ENCODE measurements around the gene ARGLU1. TPM values are rescaled to one million over a fixed set of nuclear protein-coding genes. Genes with fewer than 3 reads are reported as not detected.
"Not testable (repeated sequence)": the region's sequence is repeated elsewhere in the genome, so short reads cannot be mapped to it uniquely, and the experiment has no call there.

Gene ARGLU1
- total RNA-seq, 4 donors from 2014 or later, result 70.8 to 154 (median 122) TPM

GRCh38 chr13:106609116-106609515 lies 41.2 kb upstream of the ARGLU1 start:
- DNase-seq (ENCODE audit: low spot score) (no peak), ATAC-seq (ENCODE audit: low FRiP score) (no peak)
- TF ChIP-seq CTCF (IDR thresholded peaks at IDR 0.05), result no peak

GRCh38 chr13:106603546-106603945 lies 35.6 kb upstream of the ARGLU1 start:
- TF ChIP-seq CTCF (IDR thresholded peaks at IDR 0.05), result no peak
- ATAC-seq (ENCODE audit: low FRiP score), result no peak
- DNase-seq (ENCODE audit: low spot score), result no peak

- no peak for TF ChIP-seq CTCF (IDR thresholded peaks at IDR 0.05)
- no peak for DNase-seq (ENCODE audit: low spot score)
- ATAC-seq (ENCODE audit: low FRiP score), result no peak
Measured at GRCh38 chr13:106602178-106602577, 34.2 kb upstream of the ARGLU1 start.

DNA sequence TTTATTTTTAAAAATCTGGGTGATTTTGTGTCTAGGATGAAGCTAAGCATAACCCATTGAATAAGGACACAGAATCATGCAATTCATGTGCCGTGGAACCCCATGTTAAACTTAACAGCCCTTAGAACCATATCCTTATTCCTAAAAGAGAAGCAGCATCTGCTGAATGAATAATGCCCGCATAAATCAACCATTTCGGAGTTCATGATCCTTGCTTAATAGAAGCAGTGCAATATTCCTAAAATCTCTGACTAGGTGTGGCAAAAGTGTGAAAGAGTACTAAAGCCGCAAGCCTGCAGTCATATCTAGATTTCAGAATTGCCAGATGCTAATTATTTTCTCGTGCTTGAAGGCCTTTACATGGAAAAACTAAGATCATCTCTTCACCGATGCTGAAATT lies 33.6 kb upstream of the ARGLU1 start:
- no peak for ATAC-seq (ENCODE audit: low FRiP score)
- no peak for DNase-seq (ENCODE audit: low spot score)

GRCh38 chr13:106600798-106601135 lies 32.8 kb upstream of the ARGLU1 start:
- not testable (repeated sequence) for ATAC-seq (ENCODE audit: low FRiP score); DNase-seq (ENCODE audit: low spot score)

More for the DNA sequence above, 33.6 kb upstream of the ARGLU1 start:
- no peak for TF ChIP-seq CTCF (IDR thresholded peaks at IDR 0.05)

GRCh38 chr13:106599875-106600797 lies 32.2 kb upstream of the ARGLU1 start:
- DNase-seq (ENCODE audit: low spot score) (no peak), ATAC-seq (ENCODE audit: low FRiP score) (no peak)
- no peak for TF ChIP-seq CTCF (IDR thresholded peaks at IDR 0.05)

DNA sequence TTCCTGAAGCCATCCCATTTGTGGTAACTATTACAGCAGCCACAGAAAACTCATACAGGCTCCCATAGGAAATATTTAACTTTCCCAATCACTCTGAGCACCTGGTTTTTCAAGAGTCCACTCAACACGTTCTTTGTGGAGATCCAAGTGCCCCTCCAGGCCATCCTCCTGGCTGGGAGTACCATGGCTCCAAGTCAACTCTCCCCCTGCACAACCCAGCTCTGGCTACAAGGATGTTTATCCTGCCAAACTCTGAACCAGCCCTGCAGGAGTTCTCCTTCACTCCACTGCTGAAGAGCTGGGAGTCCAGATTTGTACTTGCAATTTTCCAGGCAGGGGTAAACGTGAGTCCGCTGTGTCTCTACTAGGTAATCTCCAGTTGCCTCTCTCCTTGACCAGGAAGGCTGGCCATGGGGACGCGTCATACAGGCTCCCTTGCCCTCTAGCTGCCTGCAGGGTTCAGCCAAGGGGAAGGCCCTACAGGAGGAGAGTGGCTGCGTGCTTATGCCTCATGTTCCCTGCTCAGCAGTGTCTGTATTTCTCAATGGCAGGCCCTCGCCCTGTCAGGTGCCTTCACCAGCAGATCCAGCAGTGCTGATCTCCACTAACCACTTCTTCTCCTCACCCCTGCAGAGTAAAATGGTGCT lies 29.9 kb upstream of the ARGLU1 start:
- ATAC-seq (ENCODE audit: low FRiP score) (no peak), DNase-seq (ENCODE audit: low spot score) (no peak)
- TF ChIP-seq CTCF (IDR thresholded peaks at IDR 0.05), result no peak

All from omental fat pad (tissue), 4 donors.